ENCODE measurements around the gene KPNA6. TPM values are rescaled to one million over a fixed set of nuclear protein-coding genes. Genes with fewer than 3 reads are reported as not detected.

KPNA6 gene
- total RNA-seq, 3 donors from 2014 or later (not counting 1 experiment from before 2014, with no cell fraction given), result 48.6 to 59.0 (median 52.8) TPM

GRCh38 chr1:32100359-32100758, 7.5 kb upstream of the KPNA6 start:
- TF ChIP-seq CTCF (IDR thresholded peaks at IDR 0.05), result no peak
- Mint-ChIP-seq H3K27ac (no peak overlapping the region), H3K36me3 (no peaks in the 10 kb centered on the region), H3K27me3 (ENCODE audit: low read depth in 2 of 2) (no peaks in the 10 kb centered on the region), H3K4me1 (peaks cover 0 to 6% of the 10 kb centered on the region in 2 donors), H3K9me3 (no peaks in the 10 kb centered on the region), H3K4me3 (no peak overlapping the region)
- H3K36me3 ChIP-seq (ENCODE audit: control insufficient read depth, insufficient read depth, low read length), result peaks cover 32% of the 10 kb centered on the region
- no peaks in the 10 kb centered on the region for H3K27me3 ChIP-seq (ENCODE audit: control insufficient read depth, insufficient read depth, low read length)
- H3K4me1 ChIP-seq (ENCODE audit: control insufficient read depth, insufficient read depth, low read length), result no peaks in the 10 kb centered on the region
- no peak for ATAC-seq
- no peak for DNase-seq
- 97% methylated on average over 10 of the region's 10 CpGs for WGBS (ENCODE audit: insufficient coverage)
- intact Hi-C loops (cut with micrococcal nuclease), result no loop called here
- H3K9me3 ChIP-seq (ENCODE audit: control insufficient read depth, insufficient read depth, low read length), result no peaks in the 10 kb centered on the region
- H3K4me3 ChIP-seq (ENCODE audit: low read length), result no peak overlapping the region
- H3K27ac ChIP-seq (ENCODE audit: low read length), result no peak overlapping the region

GRCh38 chr1:32100807-32101708, 6.8 kb upstream of the KPNA6 start:
- no peak overlapping the region for H3K4me3 Mint-ChIP-seq
- H3K9me3 ChIP-seq (ENCODE audit: control insufficient read depth, insufficient read depth, low read length), result no peaks in the 10 kb centered on the region
- H3K27ac ChIP-seq (ENCODE audit: low read length), result no peak overlapping the region
- DNase-seq (no peak), ATAC-seq (no peak)
- H3K4me1 ChIP-seq (ENCODE audit: control insufficient read depth, insufficient read depth, low read length), result no peaks in the 10 kb centered on the region
- intact Hi-C loops (cut with micrococcal nuclease), result no loop called here
- no peaks in the 10 kb centered on the region for H3K27me3 ChIP-seq (ENCODE audit: control insufficient read depth, insufficient read depth, low read length)
- H3K27ac Mint-ChIP-seq, result no peak overlapping the region
- H3K4me3 ChIP-seq (ENCODE audit: low read length), result no peak overlapping the region
- TF ChIP-seq CTCF (IDR thresholded peaks at IDR 0.05), result no peak
- peaks cover 0 to 6% of the 10 kb centered on the region in 2 donors for H3K4me1 Mint-ChIP-seq
- no peaks in the 10 kb centered on the region for H3K9me3 Mint-ChIP-seq
- no peaks in the 10 kb centered on the region for H3K27me3 Mint-ChIP-seq (ENCODE audit: low read depth in 2 of 2)
- H3K36me3 ChIP-seq (ENCODE audit: control insufficient read depth, insufficient read depth, low read length), result peaks cover 26% of the 10 kb centered on the region
- WGBS (ENCODE audit: insufficient coverage), result 98% methylated on average over 7 of the region's 9 CpGs
- no peaks in the 10 kb centered on the region for H3K36me3 Mint-ChIP-seq

- Histone ChIP-seq H3K9me3 (ENCODE audit: control insufficient read depth, insufficient read depth, low read length) (no peaks in the 10 kb centered on the region), H3K36me3 (ENCODE audit: control insufficient read depth, insufficient read depth, low read length) (peaks cover 16% of the 10 kb centered on the region), H3K27me3 (ENCODE audit: control insufficient read depth, insufficient read depth, low read length) (no peaks in the 10 kb centered on the region), H3K4me3 (ENCODE audit: low read length) (no peak overlapping the region), H3K4me1 (ENCODE audit: control insufficient read depth, insufficient read depth, low read length) (peaks cover 13% of the 10 kb centered on the region), H3K27ac (ENCODE audit: low read length) (no peak overlapping the region)
- TF ChIP-seq CTCF (IDR thresholded peaks at IDR 0.05), result no peak
- no peaks in the 10 kb centered on the region for H3K27me3 Mint-ChIP-seq (ENCODE audit: low read depth in 2 of 2)
- DNase-seq (no peak), ATAC-seq (no peak)
- intact Hi-C loops (cut with micrococcal nuclease), result no loop called here
- H3K4me3 Mint-ChIP-seq, result no peak overlapping the region
- 99% methylated on average over 3 of the region's 4 CpGs for WGBS (ENCODE audit: insufficient coverage)
- H3K36me3 Mint-ChIP-seq, result no peaks in the 10 kb centered on the region
- peaks cover 7 to 15% of the 10 kb centered on the region in 2 donors for H3K4me1 Mint-ChIP-seq
- H3K9me3 Mint-ChIP-seq, result no peaks in the 10 kb centered on the region
- H3K27ac Mint-ChIP-seq, result no peak overlapping the region
Observed at GRCh38 chr1:32104127-32104526, 3.7 kb upstream of the KPNA6 start.

Data from natural killer cell (primary cell).